Thyroid gland (tissue), 4 donors: ENCODE data around the gene OTOG. TPM values are rescaled to one million over a fixed set of nuclear protein-coding genes. Genes with fewer than 3 reads are reported as not detected.

ENCODE experiments used
- DNase-seq, 2 donors: peaks; one replicate each; pipeline ENCODE4 v3.0.0-alpha.2; 2019
- H3K27ac ChIP-seq, 3 donors: fragments of 200-600 bp; sonication (generic); 1 replicate in 2 of 3; 2 replicates in 1 of 3; pipeline ENCODE4 v1.5.1; 2016 to 2019; ENCODE audit warnings: mild to moderate bottlenecking in 1 of 3, moderate library complexity in 1 of 3
- H3K27me3 ChIP-seq: fragments of 200-600 bp; sonication (generic); one replicate; pipeline ENCODE4 v1.5.1; 2019
- H3K36me3 ChIP-seq, 2 donors: fragments of 200-600 bp; sonication (generic); one replicate each; pipeline ENCODE4 v1.5.1; 2016 to 2019
- H3K4me1 ChIP-seq, 2 donors: fragments of 200-600 bp; sonication (generic); one replicate each; pipeline ENCODE4 v1.5.1; 2017 to 2019
- H3K4me3 ChIP-seq, 3 donors: fragments of 200-600 bp; sonication (generic); replicated peaks in 1 of 3; 1 replicate in 2 of 3; 2 replicates in 1 of 3; pipeline ENCODE4 v1.5.1; 2016; ENCODE audit warnings: mild to moderate bottlenecking in 1 of 3
- H3K9me3 ChIP-seq: fragments of 200-600 bp; sonication (generic); one replicate; pipeline ENCODE4 v1.5.1; 2017
- POLR2A ChIP-seq, 2 donors: fragments of 450-650 bp; IDR thresholded peaks; one replicate each; pipeline ENCODE4 v1.6.1; 2017; ENCODE audit warnings: antibody characterized with exemption in 2 of 2, mild to moderate bottlenecking in 2 of 2, moderate library complexity in 1 of 2
- WGBS, 2 donors: methylation state at CpG; one replicate each; pipeline ENCODE4 v1.1.5; 2017; 5-methylcytosine and 5-hydroxymethylcytosine counted together
- intact Hi-C: fragments of 100-400 bp; cut with DNase I; formaldehyde crosslinking; loops from one replicate; pipeline ENCODE4 v1.15.1; 2023
- total RNA-seq, 4 donors: library from RNA; depleted of rRNA; stranded (reverse); fragments of >200 nt; gene quantifications; one replicate each; pipeline ENCODE4 v1.2.3, GENCODE V29; 2016
- TF ChIP-seq, protein P1 (sequence below), 6 experiments: fragments of 200-600 bp in 3 of 6; fragments of 450-650 bp in 3 of 6; sonication (generic) in 3 of 6; IDR thresholded peaks; one replicate each; pipeline ENCODE4 v1.5.1; 2016 to 2019; ENCODE audit warnings: antibody characterized with exemption in 6 of 6, mild to moderate bottlenecking in 2 of 6, inconsistent platforms in 1 of 6, moderate library complexity in 1 of 6

OTOG gene
- total RNA-seq, 4 donors from 2014 or later = not detected

DNA sequence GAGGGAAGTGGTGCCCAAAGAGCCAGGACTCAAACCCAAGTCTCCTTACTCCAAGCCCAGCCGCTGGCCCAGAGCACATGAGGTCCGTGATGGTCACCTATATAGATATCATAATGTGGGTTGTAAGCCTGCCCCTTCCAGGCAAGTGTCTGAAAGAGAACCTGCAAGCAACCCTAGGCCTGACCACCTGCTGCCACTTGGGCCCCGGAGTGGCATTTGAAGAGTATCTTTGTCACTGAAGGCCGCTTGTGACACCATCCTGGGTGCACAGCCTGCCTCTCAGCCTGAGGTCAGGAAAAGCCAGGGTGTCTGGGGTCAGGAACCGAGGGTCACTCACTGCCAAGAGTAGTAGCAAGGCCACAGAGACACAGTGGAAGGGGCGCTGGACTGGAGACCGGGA is 32.4 kb downstream of the OTOG start:
- Histone ChIP-seq H3K27me3 (no peaks in the 10 kb centered on the region), H3K27ac (no peak overlapping the region), H3K4me3 (no peak overlapping the region), H3K4me1 (no peaks in the 10 kb centered on the region), H3K36me3 (no peaks in the 10 kb centered on the region), H3K9me3 (no peaks in the 10 kb centered on the region)
- no peak for DNase-seq
- intact Hi-C loops = no loop called here
- WGBS, 2 donors = 91 to 92% methylated on average over 4 to 5 of the region's 7 CpGs
- TF ChIP-seq POLR2A (IDR thresholded peaks at IDR 0.05) = no peak
- TF ChIP-seq, protein P1, sequence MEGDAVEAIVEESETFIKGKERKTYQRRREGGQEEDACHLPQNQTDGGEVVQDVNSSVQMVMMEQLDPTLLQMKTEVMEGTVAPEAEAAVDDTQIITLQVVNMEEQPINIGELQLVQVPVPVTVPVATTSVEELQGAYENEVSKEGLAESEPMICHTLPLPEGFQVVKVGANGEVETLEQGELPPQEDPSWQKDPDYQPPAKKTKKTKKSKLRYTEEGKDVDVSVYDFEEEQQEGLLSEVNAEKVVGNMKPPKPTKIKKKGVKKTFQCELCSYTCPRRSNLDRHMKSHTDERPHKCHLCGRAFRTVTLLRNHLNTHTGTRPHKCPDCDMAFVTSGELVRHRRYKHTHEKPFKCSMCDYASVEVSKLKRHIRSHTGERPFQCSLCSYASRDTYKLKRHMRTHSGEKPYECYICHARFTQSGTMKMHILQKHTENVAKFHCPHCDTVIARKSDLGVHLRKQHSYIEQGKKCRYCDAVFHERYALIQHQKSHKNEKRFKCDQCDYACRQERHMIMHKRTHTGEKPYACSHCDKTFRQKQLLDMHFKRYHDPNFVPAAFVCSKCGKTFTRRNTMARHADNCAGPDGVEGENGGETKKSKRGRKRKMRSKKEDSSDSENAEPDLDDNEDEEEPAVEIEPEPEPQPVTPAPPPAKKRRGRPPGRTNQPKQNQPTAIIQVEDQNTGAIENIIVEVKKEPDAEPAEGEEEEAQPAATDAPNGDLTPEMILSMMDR (IDR thresholded peaks at IDR 0.05) = no peak

DNA sequence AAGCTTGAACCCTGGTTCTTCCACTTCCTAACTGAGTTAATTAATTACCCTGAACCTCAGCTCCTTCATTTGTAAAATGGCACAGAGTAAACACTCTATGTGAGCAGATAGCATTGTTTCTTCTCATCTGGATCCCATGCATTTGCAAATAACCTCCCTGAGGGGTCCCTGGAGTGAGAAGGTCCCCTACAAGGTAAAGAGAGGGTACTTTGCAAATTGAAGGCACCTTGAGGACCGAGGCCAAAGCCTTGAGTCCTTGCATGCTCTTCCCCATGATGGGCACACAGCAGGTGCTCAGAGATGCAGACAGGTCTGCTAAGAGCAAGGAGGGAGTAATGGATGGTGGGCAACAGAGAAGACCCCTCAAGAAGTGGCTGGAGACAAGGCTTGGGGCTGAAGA is 33.2 kb downstream of the OTOG start:
- H3K9me3 ChIP-seq = no peaks in the 10 kb centered on the region
- H3K4me3 ChIP-seq = no peak overlapping the region
- H3K27ac ChIP-seq = no peak overlapping the region
- no peaks in the 10 kb centered on the region for H3K36me3 ChIP-seq
- TF ChIP-seq, protein P1 (IDR thresholded peaks at IDR 0.05) = no peak
- TF ChIP-seq POLR2A (IDR thresholded peaks at IDR 0.05) = no peak
- 44 to 70% methylated on average over 1 of the region's 1 CpG for WGBS, 2 donors
- no peak for DNase-seq
- H3K4me1 ChIP-seq = no peaks in the 10 kb centered on the region
- H3K27me3 ChIP-seq = no peaks in the 10 kb centered on the region
- intact Hi-C loops = no loop called here

DNA sequence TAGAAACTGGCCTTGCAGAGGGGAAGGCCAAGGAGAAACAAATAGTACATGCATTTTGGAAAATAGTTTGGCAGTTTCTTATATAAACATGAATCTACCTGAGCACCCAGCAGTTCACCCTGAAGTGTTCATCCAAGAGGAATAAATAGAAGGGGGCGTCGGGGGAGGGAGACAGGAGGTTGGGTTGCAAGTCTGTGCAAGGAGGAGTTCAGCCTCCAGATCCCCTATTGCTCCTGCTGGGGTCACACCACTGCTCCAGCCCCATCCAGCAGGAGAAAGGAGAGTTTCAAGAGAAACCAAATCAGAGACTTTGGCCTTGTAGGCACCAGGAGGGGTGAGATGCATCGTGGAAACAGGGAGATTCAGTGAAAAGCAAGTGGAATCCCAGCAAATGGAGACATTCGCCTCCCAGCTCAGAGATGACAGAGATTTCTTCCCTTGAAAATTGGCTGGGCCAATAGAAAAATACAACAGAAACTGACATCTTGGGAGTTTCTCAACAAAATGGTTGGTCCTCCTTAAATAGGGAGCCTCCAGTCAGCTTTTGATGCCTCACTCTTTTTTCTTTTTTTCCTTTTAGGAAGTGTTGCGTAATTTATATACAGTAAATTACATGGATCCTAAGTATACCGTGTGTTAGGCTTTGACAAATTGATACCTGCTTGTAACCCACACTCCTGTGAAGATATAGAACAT is 34.1 kb downstream of the OTOG start:
- no peak overlapping the region for H3K4me3 ChIP-seq
- TF ChIP-seq, protein P1 (IDR thresholded peaks at IDR 0.05) = no peak
- no peak for TF ChIP-seq POLR2A (IDR thresholded peaks at IDR 0.05)
- H3K4me1 ChIP-seq = no peaks in the 10 kb centered on the region
- DNase-seq = no peak
- H3K27me3 ChIP-seq = no peaks in the 10 kb centered on the region
- no peak overlapping the region for H3K27ac ChIP-seq
- intact Hi-C loops = no loop called here
- no peaks in the 10 kb centered on the region for H3K9me3 ChIP-seq
- WGBS, 2 donors = 74 to 76% methylated on average over 6 of the region's 6 CpGs
- H3K36me3 ChIP-seq = no peaks in the 10 kb centered on the region

DNA sequence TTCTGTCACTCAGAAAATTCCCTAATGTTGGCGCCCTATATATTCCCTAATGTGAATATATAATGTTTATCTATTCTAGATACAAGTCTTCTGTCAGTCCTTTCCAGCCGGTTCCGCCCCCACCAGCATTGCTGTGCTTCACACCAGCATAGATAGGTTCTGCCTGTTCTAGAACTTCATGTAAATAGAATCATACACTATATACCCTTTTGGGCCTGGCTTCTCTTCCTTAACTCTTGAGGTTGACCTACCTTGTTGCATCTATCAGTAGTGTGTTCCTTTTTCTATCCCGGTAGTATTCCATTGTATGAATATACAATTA is 34.6 kb downstream of the OTOG start:
- no peak for DNase-seq
- Histone ChIP-seq H3K36me3 (no peaks in the 10 kb centered on the region), H3K4me3 (no peak overlapping the region), H3K27me3 (no peaks in the 10 kb centered on the region), H3K4me1 (no peaks in the 10 kb centered on the region), H3K27ac (no peak overlapping the region), H3K9me3 (no peaks in the 10 kb centered on the region)
- intact Hi-C loops = no loop called here
- TF ChIP-seq, protein P1 (IDR thresholded peaks at IDR 0.05) = no peak
- TF ChIP-seq POLR2A (IDR thresholded peaks at IDR 0.05) = no peak
- WGBS, 2 donors = 96 to 97% methylated on average over 4 of the region's 4 CpGs

DNA sequence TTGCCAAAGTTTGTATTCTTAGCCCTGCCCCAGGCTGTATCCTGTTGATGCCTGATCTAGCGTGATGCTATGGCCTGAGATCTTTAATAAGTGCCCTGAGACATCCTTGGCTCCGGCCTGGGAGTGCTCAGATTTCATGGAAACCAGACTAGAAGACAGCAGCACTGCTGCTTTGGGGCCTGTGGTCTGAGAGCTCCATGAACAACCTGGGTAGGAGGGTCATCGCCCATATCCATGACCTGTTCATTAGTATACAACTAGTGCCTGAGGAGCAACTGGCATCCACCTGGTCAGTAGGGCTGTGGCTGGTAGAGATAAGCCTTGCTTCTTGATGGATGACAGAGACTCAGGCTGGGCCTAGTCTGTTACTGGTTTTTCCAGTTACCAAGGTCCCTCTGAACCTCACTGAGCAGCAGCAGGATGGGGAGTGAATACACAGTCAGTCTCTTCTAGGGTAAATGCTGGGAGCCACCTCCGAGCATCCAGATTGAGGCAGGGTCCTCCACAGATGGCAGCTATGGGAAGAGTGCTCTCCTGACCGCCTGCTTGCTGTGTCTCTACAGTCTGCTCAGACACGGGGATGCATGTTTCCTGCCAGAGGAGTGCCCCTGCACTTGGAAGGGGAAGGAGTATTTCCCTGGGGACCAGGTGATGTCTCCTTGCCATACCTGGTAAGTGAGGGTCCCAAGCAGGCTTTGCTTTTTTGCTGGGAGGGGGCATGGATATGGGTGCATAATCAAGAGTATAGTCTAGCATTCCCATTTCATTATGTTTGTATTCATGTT is 39.0 kb downstream of the OTOG start:
- H3K27ac ChIP-seq = no peak overlapping the region
- WGBS, 2 donors = 63 to 81% methylated on average over 5 to 6 of the region's 6 CpGs
- no peaks in the 10 kb centered on the region for H3K36me3 ChIP-seq
- intact Hi-C loops = no loop called here
- no peaks in the 10 kb centered on the region for H3K27me3 ChIP-seq
- no peaks in the 10 kb centered on the region for H3K9me3 ChIP-seq
- no peak for DNase-seq
- H3K4me3 ChIP-seq = no peak overlapping the region
- no peaks in the 10 kb centered on the region for H3K4me1 ChIP-seq
- no peak for TF ChIP-seq POLR2A (IDR thresholded peaks at IDR 0.05)
- TF ChIP-seq, protein P1 (IDR thresholded peaks at IDR 0.05) = no peak
